ENCODE results near the gene OXSM.

- TF ChIP-seq, protein P1, sequence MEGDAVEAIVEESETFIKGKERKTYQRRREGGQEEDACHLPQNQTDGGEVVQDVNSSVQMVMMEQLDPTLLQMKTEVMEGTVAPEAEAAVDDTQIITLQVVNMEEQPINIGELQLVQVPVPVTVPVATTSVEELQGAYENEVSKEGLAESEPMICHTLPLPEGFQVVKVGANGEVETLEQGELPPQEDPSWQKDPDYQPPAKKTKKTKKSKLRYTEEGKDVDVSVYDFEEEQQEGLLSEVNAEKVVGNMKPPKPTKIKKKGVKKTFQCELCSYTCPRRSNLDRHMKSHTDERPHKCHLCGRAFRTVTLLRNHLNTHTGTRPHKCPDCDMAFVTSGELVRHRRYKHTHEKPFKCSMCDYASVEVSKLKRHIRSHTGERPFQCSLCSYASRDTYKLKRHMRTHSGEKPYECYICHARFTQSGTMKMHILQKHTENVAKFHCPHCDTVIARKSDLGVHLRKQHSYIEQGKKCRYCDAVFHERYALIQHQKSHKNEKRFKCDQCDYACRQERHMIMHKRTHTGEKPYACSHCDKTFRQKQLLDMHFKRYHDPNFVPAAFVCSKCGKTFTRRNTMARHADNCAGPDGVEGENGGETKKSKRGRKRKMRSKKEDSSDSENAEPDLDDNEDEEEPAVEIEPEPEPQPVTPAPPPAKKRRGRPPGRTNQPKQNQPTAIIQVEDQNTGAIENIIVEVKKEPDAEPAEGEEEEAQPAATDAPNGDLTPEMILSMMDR (IDR thresholded peaks at IDR 0.05 in 2 of 3, conservative IDR thresholded peaks at IDR 0.05 in 1 of 3; ENCODE audit: borderline replicate concordance in 1 of 3, insufficient read depth in 1 of 3, low read depth in 2 of 3, low read length in 2 of 3), result no peak
- TF ChIP-seq SRF (IDR thresholded peaks at IDR 0.05; ENCODE audit: low read depth), result no peak
- no peak for TF ChIP-seq EZH2phosphoT487 (IDR thresholded peaks at IDR 0.05; ENCODE audit: borderline replicate concordance)
- no peak for TF ChIP-seq EZH2 (IDR thresholded peaks at IDR 0.05)
- TF ChIP-seq SP1 (IDR thresholded peaks at IDR 0.05; ENCODE audit: low read depth), result no peak
- no peak for TF ChIP-seq TCF7L2 (IDR thresholded peaks at IDR 0.05; ENCODE audit: borderline replicate concordance, extremely low read depth, insufficient read depth, insufficient read length)
- no peak for TF ChIP-seq MAX (IDR thresholded peaks at IDR 0.05)
- no peak for TF ChIP-seq YY1 (IDR thresholded peaks at IDR 0.05; ENCODE audit: extremely low read depth, insufficient replicate concordance, low read depth, low read length)
- no peak for TF ChIP-seq POLR2AphosphoS5 (IDR thresholded peaks at IDR 0.05; ENCODE audit: low read depth, low read length)
- no peak for TF ChIP-seq POLR2A (IDR thresholded peaks at IDR 0.05; ENCODE audit: borderline replicate concordance, extremely low read depth, insufficient read depth, insufficient read length)
- TF ChIP-seq ZBTB33 (IDR thresholded peaks at IDR 0.05; ENCODE audit: extremely low read depth, insufficient replicate concordance, low read length), result no peak
These were observed 40.8 kb upstream of the OXSM start for GRCh38 chr3:25749031-25749581.
